Left lung (tissue), 10 donors: ENCODE data around the gene DMPK. TPM values are rescaled to one million over a fixed set of nuclear protein-coding genes. Genes with fewer than 3 reads are reported as not detected.

Source experiments
- ATAC-seq: fragments of 200-7000 bp; cut with Tn5 transposase; one replicate; pipeline ENCODE4 v1.9.1; 2020; ENCODE audit warnings: moderate library complexity
- DNase-seq, 4 donors: peaks; one replicate each; pipeline ENCODE4 v3.0.0-alpha.2; 2013 to 2020
- H3K27ac ChIP-seq, 2 donors: fragments of 200-600 bp; sonication (generic) in 1 of 2; one replicate each; pipeline versions ENCODE4 v1.5.0 to v1.8.0; 2020 to 2021
- H3K27me3 ChIP-seq, 2 donors: fragments of 200-600 bp; sonication (generic) in 1 of 2; one replicate each; pipeline versions ENCODE4 v1.5.0 to v1.8.0; 2020 to 2021
- H3K36me3 ChIP-seq, 2 donors: fragments of 200-600 bp; sonication (generic) in 1 of 2; one replicate each; pipeline versions ENCODE4 v1.5.0 to v1.8.0; 2020 to 2021
- H3K4me1 ChIP-seq, 2 donors: fragments of 200-600 bp; one replicate each; pipeline ENCODE4 v1.8.0; 2021
- H3K4me3 ChIP-seq, 2 donors: fragments of 200-600 bp; sonication (generic) in 1 of 2; one replicate each; pipeline versions ENCODE4 v1.5.0 to v1.8.0; 2020 to 2021; ENCODE audit warnings: mild to moderate bottlenecking in 1 of 2
- H3K9me3 ChIP-seq, 2 donors: fragments of 200-600 bp; sonication (generic) in 1 of 2; one replicate each; pipeline versions ENCODE4 v1.5.0 to v1.8.0; 2020 to 2021
- CTCF ChIP-seq, 2 donors: fragments of 200-600 bp; sonication (generic) in 1 of 2; IDR thresholded peaks; one replicate each; pipeline versions ENCODE4 v1.5.0 to v1.8.0; 2021; ENCODE audit warnings: antibody characterized with exemption in 2 of 2
- intact Hi-C, 2 donors: fragments of 100-400 bp; cut with DNase I; formaldehyde crosslinking; loops; one replicate each; pipeline versions ENCODE4 v1.11.2 to v1.14.2; 2022
- polyA plus RNA-seq, 6 donors: library from polyadenylated mRNA; unstranded; fragments of 120-200 nt; gene quantifications; one replicate each; pipeline ENCODE4 v1.2.1, GENCODE V29; 2013; ENCODE audit not compliant: insufficient read length in 6 of 6
- total RNA-seq, 2 donors: library from RNA; stranded (reverse); fragmentation: NEBNext Ultra II Directional; extraction: Animal tissue kit (Norgen Biotek cat#: 25700); gene quantifications; one replicate each; pipeline ENCODE4 v1.2.1, GENCODE V29; 2021
- donor health status: DM: no; HTN: yes; CAD: no.
- donor health status: DM: no; HTN: no; CAD: no.

DMPK gene
- total and polyA plus RNA-seq, 8 donors, result 44.6 to 81.7 (median 58.6) TPM

GRCh38 chr19:45819769-45820168, 37.5 kb upstream of the DMPK start:
- H3K4me3 ChIP-seq, result no peak overlapping the region
- no peaks in the 10 kb centered on the region for H3K9me3 ChIP-seq
- ATAC-seq (no peak), DNase-seq (no peak)
- H3K27me3 ChIP-seq, result peaks cover 0 to 19% of the 10 kb centered on the region in 2 donors
- peaks cover 0 to 71% of the 10 kb centered on the region in 2 donors for H3K36me3 ChIP-seq
- peaks cover 0 to 10% of the 10 kb centered on the region in 2 donors for H3K4me1 ChIP-seq
- no peak overlapping the region for H3K27ac ChIP-seq
- intact Hi-C loops, result no loop called here
- no peak for TF ChIP-seq CTCF (IDR thresholded peaks at IDR 0.05)

DNA sequence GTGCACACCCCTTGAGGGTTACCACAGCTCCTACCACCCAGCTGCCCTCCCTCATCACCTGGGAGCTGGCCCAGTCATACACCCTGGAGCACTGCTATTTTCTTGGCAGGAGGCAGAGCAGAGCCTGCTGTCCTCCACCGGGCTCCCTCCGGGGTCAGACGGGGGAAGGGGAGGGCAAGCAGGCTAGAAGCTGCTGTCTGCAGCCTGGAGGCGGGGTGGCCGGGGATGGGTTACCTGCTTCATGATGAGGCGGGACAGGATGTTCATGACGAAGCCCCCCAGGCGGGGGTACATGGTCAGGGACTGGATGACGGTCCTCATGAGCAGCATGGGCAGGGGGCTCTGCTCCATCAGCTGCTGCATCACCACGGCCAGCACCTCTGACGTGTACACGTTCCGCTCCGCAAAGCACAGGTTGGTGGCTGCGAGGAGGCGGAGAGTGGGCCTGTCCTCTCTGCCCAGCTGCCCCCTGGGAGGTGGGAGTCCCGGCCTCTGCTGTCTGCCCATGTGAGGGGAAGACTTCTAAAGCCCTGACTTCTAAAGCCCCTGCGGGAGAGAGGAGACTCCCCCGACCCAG, 35.5 kb upstream of the DMPK start:
- Histone ChIP-seq H3K27ac (no peak overlapping the region), H3K4me1 (peaks cover 0 to 10% of the 10 kb centered on the region in 2 donors), H3K36me3 (peaks cover 0 to 52% of the 10 kb centered on the region in 2 donors), H3K9me3 (no peaks in the 10 kb centered on the region), H3K4me3 (no peak overlapping the region), H3K27me3 (peaks cover 0 to 36% of the 10 kb centered on the region in 2 donors)
- ATAC-seq, result peak; percentile 4
- intact Hi-C loops, result no loop called here
- DNase-seq, result peak in 1 of 4 donors; percentile 83
- no peak for TF ChIP-seq CTCF (IDR thresholded peaks at IDR 0.05)

DNA sequence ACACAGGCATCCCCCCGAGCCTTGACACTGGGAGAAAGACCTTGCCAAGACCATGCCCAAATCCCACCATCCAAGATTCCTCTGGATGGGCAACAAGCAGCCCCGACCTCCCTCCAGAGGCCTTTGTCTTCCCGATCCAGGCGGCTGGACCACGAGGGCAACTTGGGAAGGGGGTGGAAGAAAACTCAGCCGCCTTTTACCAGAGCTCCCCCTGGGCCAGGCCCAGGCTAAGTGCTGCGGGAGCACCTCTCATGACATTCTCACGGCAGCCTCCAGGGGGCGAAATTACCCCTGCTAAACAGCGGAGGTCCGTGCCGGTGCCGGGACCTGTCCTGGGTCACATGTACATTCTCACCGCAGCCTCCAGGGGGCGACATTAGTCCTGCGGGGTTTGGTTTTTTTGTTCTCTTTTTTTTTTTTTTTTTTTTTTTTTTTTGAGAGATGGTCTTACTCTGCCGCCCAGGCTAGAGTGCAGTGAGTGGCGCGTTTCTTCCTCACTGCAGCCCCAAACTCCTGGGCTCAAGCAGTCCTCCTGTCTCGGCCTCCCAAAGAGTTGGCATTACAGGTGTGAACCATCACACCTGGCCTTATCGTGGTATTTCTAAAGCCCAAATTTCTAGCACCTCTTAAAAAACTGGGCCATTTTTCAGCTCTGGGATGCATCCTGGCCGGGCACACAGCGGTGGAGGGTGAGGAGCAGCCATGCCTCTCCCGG, 34.9 kb upstream of the DMPK start:
- H3K36me3 ChIP-seq, result peaks cover 0 to 45% of the 10 kb centered on the region in 2 donors
- peaks cover 0 to 10% of the 10 kb centered on the region in 2 donors for H3K4me1 ChIP-seq
- no peak overlapping the region for H3K27ac ChIP-seq
- H3K4me3 ChIP-seq, result no peak overlapping the region
- intact Hi-C loops, result no loop called here
- H3K9me3 ChIP-seq, result no peaks in the 10 kb centered on the region
- peak; percentile 95 for ATAC-seq
- H3K27me3 ChIP-seq, result peaks cover 0 to 37% of the 10 kb centered on the region in 2 donors
- peak; percentile 79 to 97 (median 94) for DNase-seq
- TF ChIP-seq CTCF (IDR thresholded peaks at IDR 0.05), result peak; percentile 97

- H3K4me1 ChIP-seq, result peaks cover 0 to 10% of the 10 kb centered on the region in 2 donors
- ATAC-seq (no peak), DNase-seq (peak in 1 of 4 donors; percentile 73)
- H3K27me3 ChIP-seq, result peaks cover 0 to 37% of the 10 kb centered on the region in 2 donors
- intact Hi-C loops, result no loop called here
- H3K9me3 ChIP-seq, result no peaks in the 10 kb centered on the region
- no peak for TF ChIP-seq CTCF (IDR thresholded peaks at IDR 0.05)
- no peak overlapping the region for H3K4me3 ChIP-seq
- H3K36me3 ChIP-seq, result peaks cover 0 to 40% of the 10 kb centered on the region in 2 donors
- no peak overlapping the region for H3K27ac ChIP-seq
Observed at GRCh38 chr19:45816236-45817009, 34.1 kb upstream of the DMPK start.
